GM23248 (cell line): ENCODE results near the gene KNG1. TPM values are rescaled to one million over a fixed set of nuclear protein-coding genes. Genes with fewer than 3 reads are reported as not detected.

Source experiments
- DNase-seq: peaks from one replicate; pipeline ENCODE4 v3.0.0-alpha.2; 2015
- H2AFZ ChIP-seq: fragments of 200-600 bp; sonication (generic); 2 replicates; pipeline ENCODE4 v1.6.1; 2016; ENCODE audit warnings: antibody characterized with exemption
- H3F3A ChIP-seq: fragments of 200-600 bp; sonication (generic); 2 replicates; pipeline ENCODE4 v1.6.1; 2016; ENCODE audit warnings: mild to moderate bottlenecking, antibody characterized with exemption, mixed run types; ENCODE audit not compliant: insufficient read depth
- H3K27ac ChIP-seq: fragments of 200-600 bp; sonication (generic); 2 replicates; pipeline ENCODE4 v1.5.1; 2016; ENCODE audit warnings: mild to moderate bottlenecking
- H3K27me3 ChIP-seq: fragments of 200-600 bp; sonication (generic); replicated peaks from 2 replicates; pipeline ENCODE4 v1.6.1; 2016; ENCODE audit warnings: mild to moderate bottlenecking; ENCODE audit not compliant: insufficient read depth
- H3K36me3 ChIP-seq: fragments of 200-600 bp; sonication (generic); 2 replicates; pipeline ENCODE4 v1.6.1; 2016; ENCODE audit warnings: low read depth, mild to moderate bottlenecking
- H3K4me1 ChIP-seq: fragments of 200-600 bp; sonication (generic); 2 replicates; pipeline ENCODE4 v1.6.1; 2016; ENCODE audit warnings: mild to moderate bottlenecking; ENCODE audit not compliant: insufficient read depth
- H3K4me2 ChIP-seq: fragments of 200-600 bp; sonication (generic); one replicate; pipeline ENCODE4 v1.6.1; 2016; ENCODE audit warnings: mild to moderate bottlenecking; ENCODE audit not compliant: unreplicated experiment
- H3K4me3 ChIP-seq: fragments of 200-600 bp; sonication (generic); 2 replicates; pipeline ENCODE4 v1.5.1; 2016; ENCODE audit warnings: mild to moderate bottlenecking
- H3K79me2 ChIP-seq: fragments of 200-600 bp; sonication (generic); 2 replicates; pipeline ENCODE4 v1.6.1; 2016; ENCODE audit warnings: mild to moderate bottlenecking; ENCODE audit not compliant: insufficient read depth
- H3K9ac ChIP-seq: fragments of 200-600 bp; sonication (generic); 2 replicates; pipeline ENCODE4 v1.6.1; 2016; ENCODE audit warnings: mild to moderate bottlenecking
- H3K9me2 ChIP-seq: fragments of 200-600 bp; sonication (generic); 2 replicates; pipeline ENCODE4 v1.6.1; 2016; ENCODE audit warnings: mixed run types, mild to moderate bottlenecking, moderate library complexity; ENCODE audit not compliant: insufficient read depth
- H3K9me3 ChIP-seq: fragments of 200-600 bp; sonication (generic); one replicate; pipeline ENCODE4 v1.6.1; 2017; ENCODE audit warnings: low read depth
- H4K20me1 ChIP-seq: fragments of 200-600 bp; sonication (generic); 2 replicates; pipeline ENCODE4 v1.6.0; 2016; ENCODE audit not compliant: insufficient read depth
- EZH2 ChIP-seq: fragments of 200-600 bp; sonication (generic); IDR thresholded peaks from 2 replicates; pipeline ENCODE4 v1.6.1; 2018; ENCODE audit warnings: antibody characterized with exemption, mild to moderate bottlenecking; ENCODE audit not compliant: insufficient read depth, poor library complexity, severe bottlenecking
- EZH2phosphoT487 ChIP-seq: fragments of 200-600 bp; sonication (generic); IDR thresholded peaks from 2 replicates; pipeline ENCODE4 v1.6.1; 2018; ENCODE audit warnings: antibody characterized with exemption, moderate library complexity, mild to moderate bottlenecking, low read depth; ENCODE audit not compliant: insufficient read depth
- WGBS, 2 experiments: methylation state at CpG; one replicate each; pipeline ENCODE4 v1.1.6; 2015 to 2017; ENCODE audit warnings: low lambda C conversion rate in 2 of 2, low coverage in 1 of 2; ENCODE audit errors: missing lambda C conversion rate in 2 of 2; 5-methylcytosine and 5-hydroxymethylcytosine counted together
- in situ Hi-C: fragments of 300-500 bp; cut with MboI; formaldehyde crosslinking; loops from 2 replicates; pipeline ENCODE4 v1.15.0; 2020
- polyA plus RNA-seq: library from polyadenylated mRNA; unstranded; fragments of >200 nt; fragmentation: Nextera tagmentation; extraction: Ambion mirVana; gene quantifications from 2 replicates; pipeline ENCODE4 v1.2.1, GENCODE V29; 2016
- total RNA-seq: library from RNA; depleted of rRNA; stranded (reverse); fragments of >200 nt; shearing (Covaris generic); gene quantifications from 2 replicates; pipeline ENCODE4 v1.2.3, GENCODE V29; 2014

The KNG1 gene
- total and polyA plus RNA-seq, 2 experiments from 2014 or later, result not detected

DNA sequence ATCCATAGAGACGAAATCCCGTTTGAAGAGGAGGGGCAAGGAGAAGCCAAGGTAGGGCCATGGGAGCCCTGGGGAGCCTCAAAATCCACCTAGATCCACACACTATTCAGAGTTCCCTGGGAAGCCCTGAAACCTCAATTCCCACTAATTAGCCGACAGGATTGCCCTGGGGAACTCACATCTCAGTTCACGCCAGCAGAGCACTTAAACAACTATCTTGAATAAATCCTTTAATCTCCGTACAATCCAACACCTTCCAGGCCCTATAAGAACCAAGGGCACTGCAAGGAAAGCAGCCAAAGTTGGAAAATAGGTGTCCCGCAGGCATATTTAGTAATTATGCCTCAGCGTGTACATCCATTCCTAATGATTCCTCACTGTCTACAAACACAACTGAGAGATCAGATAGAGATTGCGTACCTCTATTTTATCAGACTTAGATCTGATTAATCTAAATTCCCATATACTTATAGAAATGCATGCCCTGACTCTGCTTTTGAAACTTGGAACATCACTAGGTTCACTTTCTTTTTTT, 40.6 kb downstream of the KNG1 start:
- H3K79me2 ChIP-seq, result no peaks in the 10 kb centered on the region
- H3K4me1 ChIP-seq, result peaks cover 11% of the 10 kb centered on the region; the same call in 1 of the 2 replicates
- in situ Hi-C loops, result no loop called here
- no peak overlapping the region for H3K27ac ChIP-seq
- no peaks in the 10 kb centered on the region for H3K9me2 ChIP-seq
- H3K36me3 ChIP-seq, result no peaks in the 10 kb centered on the region
- H3K9me3 ChIP-seq, result no peaks in the 10 kb centered on the region
- peaks cover 9% of the 10 kb centered on the region; the same call in 1 of the 2 replicates for H3F3A ChIP-seq
- no peak overlapping the region for H3K9ac ChIP-seq
- WGBS, 2 experiments, result 89% methylated on average over 8 of the region's 8 CpGs
- H3K4me3 ChIP-seq, result no peak overlapping the region
- H2AFZ ChIP-seq, result no peak overlapping the region
- no peak for DNase-seq
- no peaks in the 10 kb centered on the region for H3K27me3 ChIP-seq
- H4K20me1 ChIP-seq, result no peaks in the 10 kb centered on the region
- TF ChIP-seq EZH2phosphoT487 (no peak), EZH2 (no peak)
- H3K4me2 ChIP-seq, result no peak overlapping the region

DNA sequence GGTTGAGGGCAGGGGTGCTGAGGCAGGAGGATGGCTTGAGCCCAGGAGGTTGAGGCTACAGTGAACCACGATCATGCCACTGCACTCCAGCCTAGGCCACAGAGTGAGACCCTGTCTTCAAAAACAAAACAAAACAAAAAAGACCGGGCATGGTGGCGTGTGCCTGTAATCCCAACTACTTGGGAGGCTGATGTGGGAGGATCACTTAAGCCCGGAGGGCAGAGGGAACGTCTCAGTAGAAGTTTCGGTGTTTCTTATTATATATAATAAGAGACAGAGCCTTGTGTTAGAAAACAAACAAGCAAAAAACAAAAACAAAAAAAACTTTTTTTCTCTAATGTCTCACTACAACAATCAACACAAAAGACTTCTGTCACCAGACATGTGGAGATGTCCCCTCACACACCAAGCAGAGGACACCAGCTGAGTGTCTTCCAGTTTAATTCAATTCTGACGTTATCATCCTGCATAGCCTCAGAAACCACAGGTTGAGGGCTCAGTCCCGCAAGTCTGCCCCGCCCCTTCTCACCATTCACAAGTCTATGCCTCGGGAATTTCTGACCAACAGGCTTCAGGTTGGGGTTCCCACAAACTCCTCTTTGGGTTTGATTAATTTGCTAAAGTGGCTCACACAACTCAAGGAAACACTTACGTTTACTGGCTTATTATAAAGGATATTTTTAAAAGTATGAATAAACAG, 42.2 kb downstream of the KNG1 start:
- Histone ChIP-seq H3F3A (no peaks in the 10 kb centered on the region), H3K9ac (no peak overlapping the region), H3K4me2 (no peak overlapping the region), H3K9me3 (no peaks in the 10 kb centered on the region), H3K79me2 (no peaks in the 10 kb centered on the region), H3K27me3 (no peaks in the 10 kb centered on the region), H3K4me1 (0 out of 2 replicates have a peak, but pooled peaks cover under 1% of the 10 kb centered on the region), H3K9me2 (no peaks in the 10 kb centered on the region), H3K36me3 (no peaks in the 10 kb centered on the region), H4K20me1 (no peaks in the 10 kb centered on the region), H3K4me3 (no peak overlapping the region), H3K27ac (no peak overlapping the region), H2AFZ (no peak overlapping the region)
- TF ChIP-seq EZH2, result no peak
- TF ChIP-seq EZH2phosphoT487, result no peak
- DNase-seq, result no peak
- WGBS, 2 experiments, result 62 to 67% methylated on average over 11 of the region's 11 CpGs
- in situ Hi-C loops, result no loop called here

DNA sequence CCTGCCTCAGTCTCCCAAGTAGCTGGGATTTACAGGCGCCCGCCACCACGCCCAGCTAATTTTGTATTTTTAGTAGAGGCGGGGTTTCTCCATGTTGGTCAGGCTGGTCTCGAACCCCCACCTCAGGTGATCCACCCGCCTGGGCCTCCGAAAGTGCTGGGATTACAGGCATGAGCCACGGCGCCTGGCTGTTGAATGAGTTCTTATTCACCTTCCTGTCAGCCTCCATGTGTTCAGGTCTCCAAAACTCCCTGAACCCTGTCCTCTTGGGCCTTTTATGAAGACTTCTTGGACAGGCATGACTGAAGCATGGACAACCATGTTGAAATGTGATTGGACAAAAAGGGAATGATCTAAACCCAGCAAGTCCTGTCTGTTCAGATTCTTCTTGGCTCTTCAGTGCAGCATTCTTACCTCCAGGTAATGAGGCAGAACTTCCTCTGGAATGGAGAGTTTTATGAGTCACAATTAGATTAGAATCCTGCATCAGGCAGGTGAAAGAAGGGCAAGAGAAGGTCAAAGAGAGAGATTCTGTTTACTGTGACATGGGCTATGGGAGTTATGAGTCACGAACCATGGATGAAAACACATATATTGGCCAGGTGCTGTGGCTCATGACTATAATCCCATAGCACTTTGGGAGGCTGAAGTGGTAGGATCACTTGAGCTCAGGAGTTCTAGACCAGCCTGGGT, 43.1 kb downstream of the KNG1 start:
- Histone ChIP-seq H3K4me1 (no peaks in the 10 kb centered on the region), H3K9me3 (no peaks in the 10 kb centered on the region), H3K9me2 (no peaks in the 10 kb centered on the region), H3K36me3 (no peaks in the 10 kb centered on the region), H2AFZ (no peak overlapping the region), H3F3A (no peaks in the 10 kb centered on the region), H3K9ac (no peak overlapping the region), H3K27me3 (no peaks in the 10 kb centered on the region), H4K20me1 (no peaks in the 10 kb centered on the region), H3K27ac (no peak overlapping the region), H3K79me2 (no peaks in the 10 kb centered on the region), H3K4me3 (no peak overlapping the region), H3K4me2 (no peak overlapping the region)
- 95 to 96% methylated on average over 10 of the region's 10 CpGs for WGBS, 2 experiments
- no peak for TF ChIP-seq EZH2
- TF ChIP-seq EZH2phosphoT487, result no peak
- DNase-seq, result no peak
- in situ Hi-C loops, result no loop called here

DNA sequence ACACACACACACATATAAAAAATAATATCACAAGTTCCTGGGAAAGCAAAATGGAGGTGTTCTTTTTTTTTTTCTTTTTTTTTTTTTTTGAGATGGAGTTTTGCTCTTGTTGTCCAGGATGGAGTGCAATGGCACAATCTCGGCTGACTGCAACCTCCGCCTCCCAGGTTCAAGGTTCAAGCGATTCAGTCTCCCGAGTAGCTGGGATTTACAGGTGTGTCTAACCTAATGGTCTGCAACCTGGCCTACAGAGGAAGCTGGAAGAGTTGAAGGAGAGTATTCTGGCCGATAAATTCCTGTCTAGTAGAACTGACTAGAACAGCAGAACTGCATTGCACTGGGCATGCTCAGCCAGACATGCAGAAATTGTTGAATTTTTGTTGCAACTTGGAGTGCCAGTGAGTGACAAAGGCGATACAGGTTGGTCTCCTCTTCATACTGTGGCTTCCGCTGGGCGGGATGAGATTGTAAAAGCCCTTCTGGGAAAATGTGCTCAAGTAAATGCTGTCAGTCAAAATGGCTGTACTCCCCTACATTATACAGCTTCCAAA, 43.8 kb downstream of the KNG1 start:
- Histone ChIP-seq H3K9me3 (no peaks in the 10 kb centered on the region), H3K4me1 (no peaks in the 10 kb centered on the region), H3K36me3 (no peaks in the 10 kb centered on the region), H3K4me3 (no peak overlapping the region), H3F3A (no peaks in the 10 kb centered on the region), H3K9me2 (no peaks in the 10 kb centered on the region), H3K79me2 (no peaks in the 10 kb centered on the region), H3K27me3 (no peaks in the 10 kb centered on the region), H3K9ac (no peak overlapping the region), H2AFZ (no peak overlapping the region), H4K20me1 (no peaks in the 10 kb centered on the region), H3K27ac (no peak overlapping the region), H3K4me2 (no peak overlapping the region)
- DNase-seq, result no peak
- WGBS, 2 experiments, result 80 to 83% methylated on average over 7 to 8 of the region's 8 CpGs
- TF ChIP-seq EZH2phosphoT487, result no peak
- in situ Hi-C loops, result no loop called here
